HCT116 (cell line): ENCODE results near the gene HEPACAM. TPM values are rescaled to one million over a fixed set of nuclear protein-coding genes. Genes with fewer than 3 reads are reported as not detected.

Source experiments
- ATAC-seq: fragments of 200-7000 bp; cut with Tn5 transposase; 2 replicates; pipeline ENCODE4 v1.9.1; 2020; ENCODE audit warnings: mild to moderate bottlenecking, moderate library complexity
- BruUV-seq: library from RNA; stranded (reverse); fragments of 400-500 nt; replicated peaks from 2 replicates; lab custom pipeline; 2021; lab: Mats Ljungman, UMichigan
- CTCF ChIA-PET: fragments of 300-600 bp; sonication (Branson Sonifier 250); formaldehyde crosslinking; loops from one replicate; lab custom pipeline; 2021; ENCODE audit warnings: antibody characterized with exemption; lab: Charles Lee
- POLR2A ChIA-PET: fragments of 300-600, 350-600 bp; sonication (Branson Sonifier 250); formaldehyde crosslinking; loops from one replicate; lab custom pipeline; 2021; ENCODE audit warnings: antibody characterized with exemption; lab: Charles Lee
- RAD21 ChIA-PET, 2 experiments: fragments of 300-600 bp; sonication (Branson Sonifier 250); formaldehyde crosslinking; loops; one replicate each; lab custom pipeline; 2023; ENCODE audit warnings: low total read pairs in 2 of 2; ENCODE audit not compliant: uncharacterized antibody in 2 of 2, unreplicated experiment in 2 of 2, low non-redundant PET in 1 of 2; lab: Charles Lee
- DNase-seq: peaks from one replicate; pipeline ENCODE4 v3.0.0-alpha.2; 2010; ENCODE audit warnings: low read depth, low spot score
- H2AFZ ChIP-seq: fragments of 200-600 bp; shearing (Covaris generic), sonication (generic); 2 replicates; pipeline ENCODE4 v1.6.1; 2017; ENCODE audit warnings: low read depth, mixed run types, mixed read lengths, antibody characterized with exemption, low read length; ENCODE audit not compliant: poor library complexity, severe bottlenecking
- H3K27ac ChIP-seq: 2 replicates; pipeline ENCODE4 v1.5.1; 2012; ENCODE audit warnings: low read depth, low read length
- H3K27me3 ChIP-seq: fragments of 200-600 bp; sonication (generic); 2 replicates; pipeline ENCODE4 v1.6.1; 2016; ENCODE audit warnings: mixed run types, low read length, mixed read lengths; ENCODE audit not compliant: insufficient read depth
- H3K36me3 ChIP-seq, 2 experiments: fragments of 200-500 bp in 1 of 2; fragments of 200-600 bp in 1 of 2; sonication (Bioruptor generic) in 1 of 2; sonication (generic) in 1 of 2; 2 replicates each; pipeline versions ENCODE4 v1.5.1 to v1.6.1; 2014 to 2016; ENCODE audit warnings: low read length in 2 of 2, inconsistent platforms in 1 of 2, mixed read lengths in 1 of 2, mixed run types in 1 of 2; ENCODE audit not compliant: insufficient read depth in 2 of 2, control insufficient read depth in 1 of 2
- H3K4me1 ChIP-seq, 2 experiments: fragments of 200-600 bp in 1 of 2; sonication (generic) in 1 of 2; 2 replicates each; pipeline versions ENCODE4 v1.5.1 to v1.6.1; 2012 to 2017; ENCODE audit warnings: low read length in 2 of 2, inconsistent platforms in 1 of 2, mild to moderate bottlenecking in 1 of 2, mixed read lengths in 1 of 2, mixed run types in 1 of 2, moderate library complexity in 1 of 2; ENCODE audit not compliant: insufficient read depth in 2 of 2, control insufficient read depth in 1 of 2
- H3K4me2 ChIP-seq: fragments of 200-600 bp; sonication (generic); 2 replicates; pipeline ENCODE4 v1.6.1; 2017; ENCODE audit warnings: mixed run types, low read length, mixed read lengths
- H3K4me3 ChIP-seq, 2 experiments: fragments of 200-600 bp in 1 of 2; sonication (generic) in 1 of 2; replicated peaks in 1 of 2; 2 replicates each; pipeline ENCODE4 v1.5.1; 2011 to 2016; ENCODE audit warnings: low read length in 2 of 2, control low read depth in 1 of 2, low read depth in 1 of 2, mild to moderate bottlenecking in 1 of 2, mixed read lengths in 1 of 2, mixed run types in 1 of 2
- H3K79me2 ChIP-seq: fragments of 200-600 bp; sonication (generic); 2 replicates; pipeline ENCODE4 v1.6.1; 2017; ENCODE audit warnings: mild to moderate bottlenecking, mixed run types, low read length, moderate library complexity, mixed read lengths; ENCODE audit not compliant: insufficient read depth
- H3K9ac ChIP-seq: fragments of 200-600 bp; sonication (generic); 2 replicates; pipeline ENCODE4 v1.6.1; 2016; ENCODE audit warnings: low read length, mixed read lengths
- H3K9me2 ChIP-seq: fragments of 200-600 bp; sonication (generic), shearing (Covaris generic); 2 replicates; pipeline ENCODE4 v1.6.1; 2017; ENCODE audit warnings: mixed run types, mild to moderate bottlenecking, moderate library complexity; ENCODE audit not compliant: insufficient read depth
- H3K9me3 ChIP-seq, 2 experiments: fragments of 200-500 bp in 1 of 2; fragments of 200-600 bp in 1 of 2; sonication (Bioruptor generic) in 1 of 2; sonication (generic) in 1 of 2; 2 replicates each; pipeline ENCODE4 v1.6.1; 2014 to 2017; ENCODE audit warnings: low read length in 2 of 2, mixed read lengths in 2 of 2, inconsistent platforms in 1 of 2, low read depth in 1 of 2, mild to moderate bottlenecking in 1 of 2, mixed run types in 1 of 2, moderate library complexity in 1 of 2; ENCODE audit not compliant: control insufficient read depth in 1 of 2, insufficient read depth in 1 of 2
- H4K20me1 ChIP-seq: fragments of 200-600 bp; sonication (generic), shearing (Covaris generic); 2 replicates; pipeline ENCODE4 v1.6.1; 2017; ENCODE audit warnings: mixed run types, mild to moderate bottlenecking, moderate library complexity; ENCODE audit not compliant: insufficient read depth
- CBX3 ChIP-seq: IDR thresholded peaks from 2 replicates; pipeline ENCODE4 v1.6.1; 2012; ENCODE audit warnings: low read depth
- CEBPB ChIP-seq: IDR thresholded peaks from 2 replicates; pipeline ENCODE4 v1.6.1; 2012; ENCODE audit warnings: low read depth
- EZH2 ChIP-seq: fragments of 200-600 bp; sonication (generic); IDR thresholded peaks from 2 replicates; pipeline ENCODE4 v1.6.1; 2017; ENCODE audit warnings: antibody characterized with exemption, mixed run types
- FOSL1 ChIP-seq: IDR thresholded peaks from 2 replicates; pipeline ENCODE4 v1.6.1; 2012; ENCODE audit warnings: low read depth
- JUND ChIP-seq: IDR thresholded peaks from 2 replicates; pipeline ENCODE4 v1.6.1; 2012
- POLR2AphosphoS5 ChIP-seq: IDR thresholded peaks from 2 replicates; pipeline ENCODE4 v1.6.1; 2011; ENCODE audit warnings: mild to moderate bottlenecking, low read depth, low read length, moderate library complexity
- SIN3A ChIP-seq: IDR thresholded peaks from 2 replicates; pipeline ENCODE4 v1.6.1; 2012; ENCODE audit warnings: low read depth
- SP1 ChIP-seq: IDR thresholded peaks from 2 replicates; pipeline ENCODE4 v1.6.1; 2012; ENCODE audit warnings: low read depth
- SRF ChIP-seq: IDR thresholded peaks from 2 replicates; pipeline ENCODE4 v1.6.1; 2012; ENCODE audit warnings: low read depth
- TCF7L2 ChIP-seq: IDR thresholded peaks from 2 replicates; pipeline ENCODE4 v1.7.0; 2011; ENCODE audit warnings: borderline replicate concordance, inconsistent platforms; ENCODE audit not compliant: insufficient read depth, insufficient read length; ENCODE audit errors: extremely low read depth
- ZFX ChIP-seq: fragments of 450-650 bp; IDR thresholded peaks from 2 replicates; pipeline ENCODE4 v1.6.1; 2017
- intact Hi-C: fragments of 100-400 bp; cut with micrococcal nuclease; formaldehyde crosslinking; loops from 2 replicates; pipeline ENCODE4 v1.10.0; 2022
- total RNA-seq: library from RNA; stranded (reverse); gene quantifications from one replicate; pipeline ENCODE4 v1.2.1, GENCODE V29; 2021; ENCODE audit not compliant: unreplicated experiment
- TF ChIP-seq, protein P1 (sequence below): IDR thresholded peaks from 2 replicates; pipeline ENCODE4 v1.6.1; 2012; ENCODE audit warnings: low read depth
- TF ChIP-seq, protein P2 (sequence below): IDR thresholded peaks from 2 replicates; pipeline ENCODE4 v1.6.1; 2012
- TF ChIP-seq, protein P3 (sequence below), 3 experiments: fragments of 200-600 bp in 1 of 3; sonication (generic) in 1 of 3; IDR thresholded peaks in 2 of 3; conservative IDR thresholded peaks in 1 of 3; 2 replicates each; pipeline ENCODE4 v1.5.1; 2012 to 2017; ENCODE audit warnings: low read depth in 2 of 3, low read length in 2 of 3, antibody characterized with exemption in 1 of 3, borderline replicate concordance in 1 of 3, control low read depth in 1 of 3, mild to moderate bottlenecking in 1 of 3, mixed read lengths in 1 of 3, mixed run types in 1 of 3, moderate library complexity in 1 of 3; ENCODE audit not compliant: insufficient read depth in 1 of 3

HEPACAM gene
- total RNA-seq, 1 experiment from 2014 or later: not detected

DNA sequence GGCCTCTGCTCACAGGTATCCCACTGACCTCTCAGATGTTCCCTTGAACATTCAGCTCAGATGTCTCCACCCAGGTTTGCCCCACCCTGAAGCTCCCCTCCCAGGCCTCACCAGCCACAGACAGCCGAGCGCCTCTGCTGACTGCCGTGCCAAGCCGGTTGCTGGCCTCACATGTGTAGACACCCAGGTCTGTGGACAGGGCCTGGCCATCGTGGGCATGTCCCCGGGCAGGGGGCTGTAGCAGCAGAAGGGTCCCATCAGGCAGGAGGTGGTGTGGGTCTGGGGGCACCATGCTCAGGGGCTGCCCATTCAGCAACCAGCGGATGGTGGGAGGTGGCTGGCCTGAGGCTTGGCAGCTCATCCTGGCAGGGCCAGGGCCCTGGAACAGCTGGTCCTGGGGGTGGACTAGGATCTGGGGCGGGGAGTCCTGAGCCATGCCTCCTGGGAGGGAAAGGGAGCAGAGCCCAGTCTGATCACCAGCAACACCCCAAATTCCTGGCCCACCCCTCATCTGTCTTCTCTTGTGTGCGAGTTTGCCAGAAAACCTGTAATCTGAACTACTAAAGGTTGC, 38.9 kb downstream of the HEPACAM start:
- no peaks in the 10 kb centered on the region for H3K27me3 ChIP-seq
- CTCF ChIA-PET: no interaction called here
- no TSS peak for BruUV-seq

More for the DNA sequence above, 38.9 kb downstream of the HEPACAM start:
- H3K79me2 ChIP-seq: no peaks in the 10 kb centered on the region
- no peak overlapping the region for H2AFZ ChIP-seq
- H3K27ac ChIP-seq: no peak overlapping the region
- no peak overlapping the region for H3K4me2 ChIP-seq
- no peaks in the 10 kb centered on the region for H3K9me2 ChIP-seq
- no peaks in the 10 kb centered on the region for H3K36me3 ChIP-seq
- peaks cover 6 to 42% of the 10 kb centered on the region in 2 experiments for H3K4me1 ChIP-seq
- H3K9me3 ChIP-seq: no peaks in the 10 kb centered on the region
- no peak overlapping the region for H3K9ac ChIP-seq
- no peak for DNase-seq
- TF ChIP-seq EZH2 (no peak), CBX3 (no peak), CEBPB (no peak), TCF7L2 (no peak), ZFX (no peak), SIN3A (no peak), SRF (no peak), SP1 (no peak), POLR2AphosphoS5 (no peak), JUND (no peak), FOSL1 (no peak)
- TF ChIP-seq, protein P1, sequence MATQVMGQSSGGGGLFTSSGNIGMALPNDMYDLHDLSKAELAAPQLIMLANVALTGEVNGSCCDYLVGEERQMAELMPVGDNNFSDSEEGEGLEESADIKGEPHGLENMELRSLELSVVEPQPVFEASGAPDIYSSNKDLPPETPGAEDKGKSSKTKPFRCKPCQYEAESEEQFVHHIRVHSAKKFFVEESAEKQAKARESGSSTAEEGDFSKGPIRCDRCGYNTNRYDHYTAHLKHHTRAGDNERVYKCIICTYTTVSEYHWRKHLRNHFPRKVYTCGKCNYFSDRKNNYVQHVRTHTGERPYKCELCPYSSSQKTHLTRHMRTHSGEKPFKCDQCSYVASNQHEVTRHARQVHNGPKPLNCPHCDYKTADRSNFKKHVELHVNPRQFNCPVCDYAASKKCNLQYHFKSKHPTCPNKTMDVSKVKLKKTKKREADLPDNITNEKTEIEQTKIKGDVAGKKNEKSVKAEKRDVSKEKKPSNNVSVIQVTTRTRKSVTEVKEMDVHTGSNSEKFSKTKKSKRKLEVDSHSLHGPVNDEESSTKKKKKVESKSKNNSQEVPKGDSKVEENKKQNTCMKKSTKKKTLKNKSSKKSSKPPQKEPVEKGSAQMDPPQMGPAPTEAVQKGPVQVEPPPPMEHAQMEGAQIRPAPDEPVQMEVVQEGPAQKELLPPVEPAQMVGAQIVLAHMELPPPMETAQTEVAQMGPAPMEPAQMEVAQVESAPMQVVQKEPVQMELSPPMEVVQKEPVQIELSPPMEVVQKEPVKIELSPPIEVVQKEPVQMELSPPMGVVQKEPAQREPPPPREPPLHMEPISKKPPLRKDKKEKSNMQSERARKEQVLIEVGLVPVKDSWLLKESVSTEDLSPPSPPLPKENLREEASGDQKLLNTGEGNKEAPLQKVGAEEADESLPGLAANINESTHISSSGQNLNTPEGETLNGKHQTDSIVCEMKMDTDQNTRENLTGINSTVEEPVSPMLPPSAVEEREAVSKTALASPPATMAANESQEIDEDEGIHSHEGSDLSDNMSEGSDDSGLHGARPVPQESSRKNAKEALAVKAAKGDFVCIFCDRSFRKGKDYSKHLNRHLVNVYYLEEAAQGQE: no peak
- TF ChIP-seq, protein P2, sequence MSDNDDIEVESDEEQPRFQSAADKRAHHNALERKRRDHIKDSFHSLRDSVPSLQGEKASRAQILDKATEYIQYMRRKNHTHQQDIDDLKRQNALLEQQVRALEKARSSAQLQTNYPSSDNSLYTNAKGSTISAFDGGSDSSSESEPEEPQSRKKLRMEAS: no peak
- TF ChIP-seq, protein P3, sequence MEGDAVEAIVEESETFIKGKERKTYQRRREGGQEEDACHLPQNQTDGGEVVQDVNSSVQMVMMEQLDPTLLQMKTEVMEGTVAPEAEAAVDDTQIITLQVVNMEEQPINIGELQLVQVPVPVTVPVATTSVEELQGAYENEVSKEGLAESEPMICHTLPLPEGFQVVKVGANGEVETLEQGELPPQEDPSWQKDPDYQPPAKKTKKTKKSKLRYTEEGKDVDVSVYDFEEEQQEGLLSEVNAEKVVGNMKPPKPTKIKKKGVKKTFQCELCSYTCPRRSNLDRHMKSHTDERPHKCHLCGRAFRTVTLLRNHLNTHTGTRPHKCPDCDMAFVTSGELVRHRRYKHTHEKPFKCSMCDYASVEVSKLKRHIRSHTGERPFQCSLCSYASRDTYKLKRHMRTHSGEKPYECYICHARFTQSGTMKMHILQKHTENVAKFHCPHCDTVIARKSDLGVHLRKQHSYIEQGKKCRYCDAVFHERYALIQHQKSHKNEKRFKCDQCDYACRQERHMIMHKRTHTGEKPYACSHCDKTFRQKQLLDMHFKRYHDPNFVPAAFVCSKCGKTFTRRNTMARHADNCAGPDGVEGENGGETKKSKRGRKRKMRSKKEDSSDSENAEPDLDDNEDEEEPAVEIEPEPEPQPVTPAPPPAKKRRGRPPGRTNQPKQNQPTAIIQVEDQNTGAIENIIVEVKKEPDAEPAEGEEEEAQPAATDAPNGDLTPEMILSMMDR (IDR thresholded peaks at IDR 0.05 in 2 of 3, conservative IDR thresholded peaks at IDR 0.05 in 1 of 3; ENCODE audit: borderline replicate concordance in 1 of 3, insufficient read depth in 1 of 3, low read depth in 2 of 3, low read length in 2 of 3): no peak
- H3K4me3 ChIP-seq: no peak overlapping the region
- RAD21 ChIA-PET: no interaction called here
- ATAC-seq: no peak
- POLR2A ChIA-PET: no interaction called here
- H4K20me1 ChIP-seq: no peaks in the 10 kb centered on the region
- intact Hi-C loops: no loop called here
